ENCODE data around the gene CEP170.
"Not testable (repeated sequence)": the region's sequence is repeated elsewhere in the genome, so short reads cannot be mapped to it uniquely, and the experiment has no call there.

The CEP170 gene

DNA sequence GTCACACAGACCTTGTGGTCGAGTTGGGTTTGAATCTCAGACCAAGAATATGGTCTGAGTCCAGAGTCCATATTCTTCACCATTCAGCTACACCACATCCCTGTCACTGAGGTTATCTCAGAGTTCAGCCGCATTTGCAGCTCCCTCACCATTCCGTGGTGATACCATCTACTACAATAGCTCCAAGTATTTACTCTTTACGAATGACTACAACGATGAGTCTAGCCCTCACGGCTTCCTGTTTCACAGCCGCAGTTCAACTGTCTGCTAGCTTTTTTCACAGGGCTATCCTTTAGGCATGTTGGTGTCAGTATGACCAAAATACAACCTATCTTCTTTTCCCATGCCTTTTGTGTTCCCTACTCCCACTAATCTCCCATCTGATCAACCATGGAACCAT is 104.2 kb downstream of the CEP170 start:
- not testable (repeated sequence) for H3K4me3 ChIP-seq (replicated peaks in 1 of 2; ENCODE audit: low read depth in 2 of 2, low read length in 2 of 2)
- peak in 1 of 2 donors; percentile 14 for DNase-seq (ENCODE audit: low read depth in 2 of 2)

DNA sequence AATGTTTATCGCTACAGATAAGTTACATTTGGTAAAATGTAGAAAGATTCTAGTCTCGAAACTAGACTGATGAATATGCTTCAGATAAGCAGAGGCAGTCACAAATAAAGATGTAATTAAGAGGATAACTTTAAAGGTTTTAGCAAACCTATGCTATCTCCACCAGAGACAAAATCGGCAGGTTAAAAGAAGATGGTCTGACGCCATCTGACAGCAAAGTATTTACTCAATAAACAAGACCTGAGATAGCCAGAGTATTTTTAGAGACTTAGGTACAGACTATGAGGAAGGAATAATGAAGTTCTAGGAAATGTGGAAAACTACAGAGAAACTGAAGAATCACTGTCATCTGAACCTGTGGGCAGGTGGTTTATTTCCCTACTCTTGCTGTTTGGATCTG is 106.0 kb downstream of the CEP170 start:
- not testable (repeated sequence) for DNase-seq (ENCODE audit: low read depth in 2 of 2); H3K4me3 ChIP-seq (replicated peaks in 1 of 2; ENCODE audit: low read depth in 2 of 2, low read length in 2 of 2)

DNA sequence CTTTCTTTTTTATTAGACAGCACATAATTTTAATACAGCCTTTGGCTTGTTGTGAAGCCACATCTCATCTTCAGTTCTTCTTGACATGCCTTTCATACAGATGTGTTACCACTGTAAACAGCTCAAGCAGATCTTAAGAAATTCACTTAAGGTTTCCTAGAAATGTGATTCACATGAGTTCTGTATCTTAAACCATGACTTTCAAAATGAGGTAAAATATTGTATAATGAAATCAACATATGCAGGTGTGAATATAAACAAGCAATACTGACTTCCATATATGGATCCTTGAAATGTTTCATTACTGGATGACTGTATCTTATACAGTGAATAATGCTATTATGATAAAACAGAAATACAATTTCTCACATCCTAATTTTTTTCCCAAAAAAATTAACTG is 107.7 kb downstream of the CEP170 start:
- not testable (repeated sequence) for DNase-seq (ENCODE audit: low read depth in 2 of 2); H3K4me3 ChIP-seq (replicated peaks in 1 of 2; ENCODE audit: low read depth in 2 of 2, low read length in 2 of 2)

DNA sequence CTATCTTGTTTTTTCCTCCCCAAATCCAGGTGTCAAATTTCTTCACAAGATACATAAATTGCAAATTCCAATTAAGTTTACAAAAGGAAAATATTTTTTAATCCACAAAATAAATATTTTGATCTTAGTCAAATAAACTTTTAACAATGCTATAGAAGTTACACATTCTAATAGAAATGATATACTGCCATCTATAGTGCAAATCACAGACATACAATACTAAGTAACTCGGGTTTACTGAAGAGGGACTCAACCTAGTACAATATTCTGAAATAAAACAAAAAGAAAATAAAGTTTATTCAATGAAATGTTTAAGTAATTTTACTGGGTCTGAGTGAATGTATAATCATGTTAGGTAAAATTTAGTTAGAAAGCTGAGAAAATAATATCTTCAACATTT is 114.6 kb downstream of the CEP170 start:
- not testable (repeated sequence) for H3K4me3 ChIP-seq (replicated peaks in 1 of 2; ENCODE audit: low read depth in 2 of 2, low read length in 2 of 2); DNase-seq (ENCODE audit: low read depth in 2 of 2)

DNA sequence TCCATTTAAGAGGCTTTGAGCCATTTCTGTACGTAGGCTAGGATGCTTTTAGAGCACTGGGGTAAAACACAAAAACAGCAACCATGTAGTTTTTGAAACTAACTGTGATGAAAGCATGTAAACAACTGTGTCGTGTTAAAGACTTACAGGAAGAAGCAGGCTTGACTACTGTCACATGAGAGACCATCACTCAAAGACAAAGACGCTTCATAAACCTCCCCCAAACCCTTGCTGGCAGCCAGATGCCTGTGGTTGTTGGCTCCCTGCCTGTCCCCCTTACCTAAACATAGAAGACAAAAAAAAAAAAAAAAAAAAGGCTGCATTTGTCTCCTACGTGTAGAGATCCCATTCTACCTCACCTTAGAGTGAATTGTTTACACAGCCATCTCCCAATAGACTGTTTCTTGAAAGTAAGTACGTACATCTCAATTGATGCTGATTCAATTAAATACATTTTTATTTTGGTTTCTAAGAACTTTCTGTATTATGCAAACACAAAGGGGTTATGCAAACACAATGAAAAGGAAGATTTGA is 132.1 kb downstream of the CEP170 start:
- not testable (repeated sequence) for H3K4me3 ChIP-seq (replicated peaks in 1 of 2; ENCODE audit: low read depth in 2 of 2, low read length in 2 of 2); DNase-seq (ENCODE audit: low read depth in 2 of 2)

DNA sequence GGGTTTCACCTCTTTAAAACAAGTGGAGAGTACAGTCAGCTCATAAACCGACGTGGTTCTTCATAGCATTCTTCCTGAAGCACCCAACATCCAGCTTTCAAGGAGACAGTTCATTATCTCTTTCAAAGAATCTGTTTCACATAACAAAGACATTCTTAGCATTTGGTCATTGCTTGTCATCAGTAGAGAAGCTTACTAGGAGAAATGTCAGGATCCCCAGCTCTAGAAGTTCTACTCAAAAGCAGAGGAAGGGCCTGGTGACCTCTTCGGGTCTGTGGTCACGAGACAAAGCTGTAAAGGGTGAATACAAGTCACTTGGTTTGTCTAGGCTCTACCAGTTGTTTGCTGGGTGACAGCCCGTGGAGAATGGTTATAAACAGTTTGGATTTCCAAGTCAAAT is 133.1 kb downstream of the CEP170 start:
- not testable (repeated sequence) for DNase-seq (ENCODE audit: low read depth in 2 of 2); H3K4me3 ChIP-seq (replicated peaks in 1 of 2; ENCODE audit: low read depth in 2 of 2, low read length in 2 of 2)

DNA sequence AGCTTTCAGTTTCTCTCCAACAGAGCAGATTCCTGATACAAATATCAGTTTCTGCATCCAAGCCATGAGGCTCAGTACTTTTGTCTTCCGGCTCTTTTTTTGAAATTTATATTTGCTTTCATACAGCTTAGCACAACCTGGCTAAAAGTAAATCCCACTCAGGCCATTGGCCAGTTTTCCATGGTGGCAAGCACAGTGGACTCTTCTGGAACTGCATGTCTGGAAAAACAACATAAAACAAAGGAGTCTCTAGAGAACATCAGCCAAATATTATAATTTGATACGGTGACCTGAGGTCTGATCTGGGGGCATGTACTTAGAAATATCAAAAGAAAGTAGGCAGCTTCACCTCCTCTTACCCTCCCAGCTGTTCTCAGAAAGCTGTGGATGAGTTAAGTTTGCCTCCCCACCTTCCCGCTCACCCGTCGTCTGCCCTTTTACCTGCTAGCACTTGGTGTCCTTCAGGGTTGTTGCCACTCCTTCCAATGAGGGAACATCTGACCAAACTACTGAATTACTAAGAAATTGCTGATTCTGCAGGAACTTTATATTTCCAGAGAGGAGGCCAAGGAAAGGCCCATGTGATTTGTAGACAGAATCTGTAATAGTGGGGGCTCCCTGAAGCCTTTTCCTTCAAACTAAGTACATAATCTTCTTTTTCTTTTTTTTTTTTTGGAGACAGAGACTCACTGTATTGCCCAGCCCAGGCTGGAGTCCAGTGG is 136.3 kb downstream of the CEP170 start:
- not testable (repeated sequence) for DNase-seq (ENCODE audit: low read depth in 2 of 2); H3K4me3 ChIP-seq (replicated peaks in 1 of 2; ENCODE audit: low read depth in 2 of 2, low read length in 2 of 2)

DNA sequence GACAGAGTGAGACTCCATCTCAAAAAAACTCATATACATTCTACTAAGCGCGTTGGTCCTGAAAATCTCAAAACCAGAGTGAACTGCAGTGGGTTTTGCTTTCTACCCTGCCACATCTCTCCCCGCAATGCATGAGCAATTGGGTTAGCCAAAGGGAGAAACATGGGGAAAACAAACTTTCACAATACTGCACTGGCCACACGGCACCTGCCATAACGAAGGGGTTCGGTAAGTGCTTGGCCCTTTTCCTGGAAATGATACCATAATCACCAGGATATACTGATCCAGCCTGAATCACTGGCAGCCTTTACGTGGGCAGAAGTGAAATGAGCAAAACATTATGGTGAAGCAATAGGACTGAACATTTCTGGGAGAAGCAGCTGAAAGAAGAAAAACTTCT is 138.9 kb downstream of the CEP170 start:
- DNase-seq (ENCODE audit: low read depth in 2 of 2): peak; percentile 23 to 35
- H3K4me3 ChIP-seq (replicated peaks in 1 of 2; ENCODE audit: low read depth in 2 of 2, low read length in 2 of 2): not testable (repeated sequence)

DNA sequence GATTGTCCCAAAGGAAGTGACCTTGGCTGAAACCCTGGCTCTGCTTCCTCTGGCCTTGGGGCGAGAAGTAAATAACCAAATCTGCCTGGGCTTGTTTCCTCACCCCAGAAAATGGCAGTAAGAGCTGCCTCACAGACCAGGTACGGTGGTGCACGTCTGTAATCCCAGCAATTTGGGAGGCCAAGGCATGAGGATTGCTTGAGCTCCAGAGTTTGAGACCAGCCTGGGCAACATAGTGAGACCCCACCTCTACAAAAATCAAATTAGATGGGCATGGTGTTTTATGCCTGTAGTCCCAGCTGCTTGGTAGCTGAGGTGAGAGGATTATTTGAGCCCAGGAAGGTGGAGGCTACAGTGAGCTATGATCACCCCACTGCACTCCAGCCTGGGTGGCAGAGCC is 140.3 kb downstream of the CEP170 start:
- not testable (repeated sequence) for H3K4me3 ChIP-seq (replicated peaks in 1 of 2; ENCODE audit: low read depth in 2 of 2, low read length in 2 of 2); DNase-seq (ENCODE audit: low read depth in 2 of 2)

DNA sequence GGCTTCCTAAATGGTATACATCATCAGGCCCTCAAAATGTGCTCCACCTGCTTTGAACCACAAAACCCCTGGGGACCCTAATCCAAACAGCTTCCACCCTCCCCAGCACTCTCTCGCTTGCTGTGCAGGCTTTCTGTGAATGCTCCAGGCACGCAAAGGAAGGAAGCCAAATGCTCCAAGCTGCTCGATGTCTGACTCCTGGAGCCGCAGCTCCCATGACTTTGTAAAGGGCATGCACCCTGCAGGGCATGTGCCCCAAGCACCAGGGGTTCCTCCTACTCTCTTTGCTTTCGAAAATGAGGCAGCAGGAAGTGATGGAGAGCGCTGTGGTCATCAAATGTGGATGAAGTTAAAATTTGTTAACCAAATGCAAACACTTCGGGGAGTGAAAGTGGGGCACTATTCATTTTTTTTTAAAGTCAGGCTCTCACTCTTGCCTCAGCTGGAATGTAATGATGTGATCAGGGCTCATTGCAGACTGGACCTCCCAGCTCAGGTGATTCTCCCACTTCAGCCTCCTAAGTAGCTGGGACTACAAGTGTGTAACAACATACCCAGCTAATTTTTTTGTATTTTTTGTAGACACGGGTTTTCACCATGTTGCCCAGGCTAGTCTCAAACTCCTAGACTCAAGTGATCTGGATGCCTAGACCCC is 140.9 kb downstream of the CEP170 start:
- H3K4me3 ChIP-seq (replicated peaks in 1 of 2; ENCODE audit: low read depth in 2 of 2, low read length in 2 of 2): not testable (repeated sequence)
- DNase-seq (ENCODE audit: low read depth in 2 of 2): peak; percentile 38 to 92

DNA sequence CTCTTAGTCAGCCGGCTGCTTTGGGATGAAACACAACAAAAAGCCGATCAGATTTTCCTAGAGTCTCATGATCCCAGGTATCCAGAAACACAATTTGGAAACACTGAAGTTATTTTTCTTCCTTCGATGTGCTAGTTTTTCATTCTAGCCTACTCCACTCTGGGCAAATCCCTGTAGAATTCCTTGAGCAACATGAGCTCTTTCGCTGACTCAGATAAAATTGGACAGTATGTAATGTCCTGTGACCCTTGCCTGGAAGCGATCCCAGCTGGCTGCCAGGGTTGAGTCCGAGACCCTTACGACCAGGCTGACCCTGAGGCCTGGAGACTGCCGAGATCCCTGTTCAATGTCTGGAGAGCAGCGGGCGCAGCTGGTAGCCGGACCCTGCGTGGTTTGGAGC is 147.9 kb downstream of the CEP170 start:
- peak in 1 of 2 donors; percentile 36 for DNase-seq (ENCODE audit: low read depth in 2 of 2)
- not testable (repeated sequence) for H3K4me3 ChIP-seq (replicated peaks in 1 of 2; ENCODE audit: low read depth in 2 of 2, low read length in 2 of 2)

DNA sequence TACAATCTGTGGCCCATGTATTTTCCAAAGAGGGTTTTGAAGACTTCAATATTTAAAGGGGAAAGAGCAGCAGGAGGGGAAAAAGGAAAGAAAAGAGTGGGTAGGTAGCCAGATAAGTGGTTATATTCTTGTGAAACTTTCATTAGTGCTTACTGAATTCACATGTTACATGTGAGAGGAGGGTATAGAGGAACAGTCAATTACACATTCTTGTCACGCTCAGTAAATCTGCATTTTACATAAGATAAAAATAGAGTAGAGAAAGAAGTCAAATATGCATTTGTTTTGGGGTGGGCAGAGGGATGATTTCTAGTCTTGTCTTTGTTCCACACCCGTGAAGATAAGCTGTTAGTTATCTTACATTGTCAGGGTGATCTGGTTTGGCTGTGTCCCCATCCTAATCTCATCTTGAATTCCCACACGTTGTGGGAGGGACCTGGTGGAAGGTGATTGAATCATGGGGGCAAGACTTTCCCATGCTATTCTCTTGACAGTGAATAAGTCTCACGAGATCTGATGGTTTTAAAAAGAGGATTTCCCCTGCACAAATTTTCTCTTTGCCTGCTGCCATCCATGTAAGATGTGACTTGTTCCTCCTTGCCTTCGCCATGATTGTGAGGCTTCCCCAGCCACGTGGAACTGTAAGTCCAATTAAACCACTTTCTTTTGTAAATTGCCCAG is 149.3 kb downstream of the CEP170 start:
- DNase-seq (ENCODE audit: low read depth in 2 of 2); H3K4me3 ChIP-seq (replicated peaks in 1 of 2; ENCODE audit: low read depth in 2 of 2, low read length in 2 of 2): not testable (repeated sequence)

DNA sequence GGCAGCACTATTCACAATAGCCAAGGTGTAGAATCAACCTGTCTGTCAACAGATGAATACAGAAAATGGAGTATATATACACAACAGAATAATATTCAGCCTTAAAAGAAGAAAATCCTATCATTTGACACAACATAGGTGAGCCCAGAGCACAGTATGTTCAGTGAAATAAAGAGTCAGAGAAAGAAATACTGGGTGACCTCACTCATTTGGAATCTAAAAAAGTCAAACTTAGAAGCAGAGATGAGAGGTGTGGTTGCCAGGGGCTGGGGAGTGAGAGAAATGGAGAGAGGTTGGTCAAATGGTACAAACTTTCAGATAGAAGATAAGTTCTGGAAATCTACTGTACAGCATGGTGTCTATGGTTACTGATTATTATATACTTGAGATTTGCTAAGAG is 150.0 kb downstream of the CEP170 start:
- not testable (repeated sequence) for H3K4me3 ChIP-seq (replicated peaks in 1 of 2; ENCODE audit: low read depth in 2 of 2, low read length in 2 of 2)

DNA sequence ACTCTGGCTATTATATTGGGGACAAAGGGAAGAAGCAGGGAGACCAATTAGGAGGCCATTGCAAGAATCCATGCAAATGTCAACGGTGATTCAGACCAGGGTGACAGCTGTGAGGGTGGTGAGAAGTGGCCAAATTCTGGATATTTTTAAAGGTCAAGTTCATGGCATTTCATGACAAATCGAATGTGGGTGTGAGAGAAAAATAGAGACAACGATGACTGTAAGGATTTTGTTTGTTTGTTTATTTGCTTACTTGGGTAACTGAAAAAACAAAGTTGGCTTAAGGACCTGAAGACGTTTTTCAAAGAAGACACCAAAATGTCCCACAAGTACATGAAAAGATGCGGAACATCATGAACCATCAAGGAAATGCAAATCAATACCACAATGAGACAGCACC is 150.6 kb downstream of the CEP170 start:
- H3K4me3 ChIP-seq (replicated peaks in 1 of 2; ENCODE audit: low read depth in 2 of 2, low read length in 2 of 2); DNase-seq (ENCODE audit: low read depth in 2 of 2): not testable (repeated sequence)

More for the DNA sequence above, 150.0 kb downstream of the CEP170 start:
- peak in 1 of 2 donors; percentile 22 for DNase-seq (ENCODE audit: low read depth in 2 of 2)

DNA sequence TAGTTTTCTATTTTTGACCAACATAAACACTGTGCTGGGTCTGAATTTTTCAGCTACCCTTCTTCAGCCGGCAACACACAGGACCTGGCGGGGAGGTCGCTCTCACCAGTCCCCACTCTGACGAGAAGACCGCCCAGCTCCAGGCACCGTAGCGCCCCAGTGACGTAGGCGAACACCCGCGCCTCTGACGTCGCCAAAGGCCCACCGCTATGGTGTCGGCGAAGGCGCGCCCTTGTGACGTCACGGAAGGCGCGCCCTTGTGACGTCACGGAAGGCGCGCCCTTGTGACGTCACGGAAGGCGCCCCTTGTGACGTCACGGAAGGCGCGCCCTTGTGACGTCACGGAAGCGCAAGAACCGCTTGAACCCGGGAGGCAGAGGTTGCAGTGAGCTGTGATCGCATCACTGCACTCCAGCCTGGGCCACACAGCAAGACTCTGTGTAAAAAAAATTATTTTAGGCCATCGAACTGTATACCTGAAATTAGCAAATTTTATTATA is 153.5 kb downstream of the CEP170 start:
- DNase-seq (ENCODE audit: low read depth in 2 of 2): peak; percentile 67 to 81
- H3K4me3 ChIP-seq (replicated peaks in 1 of 2; ENCODE audit: low read depth in 2 of 2, low read length in 2 of 2): peak overlapping the region; percentile 41

DNA sequence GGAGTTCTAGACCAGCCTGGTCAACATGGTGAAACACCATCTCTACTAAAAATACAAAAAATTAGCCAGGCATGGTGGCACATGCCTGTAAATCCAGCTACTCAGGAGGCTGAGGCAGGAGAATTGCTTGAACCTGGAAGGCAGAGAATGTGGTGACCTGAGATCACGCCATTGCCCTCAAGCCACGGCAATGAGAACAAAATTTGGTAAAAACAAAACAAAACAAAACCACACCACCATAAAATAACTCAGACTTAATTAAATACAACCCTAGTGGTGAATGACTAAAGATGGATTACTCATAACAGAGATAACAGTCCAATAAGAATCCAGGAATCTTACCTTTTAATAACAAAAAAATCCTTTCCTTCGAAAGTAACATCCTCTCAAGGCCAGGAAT is 167.7 kb downstream of the CEP170 start:
- H3K4me3 ChIP-seq (replicated peaks in 1 of 2; ENCODE audit: low read depth in 2 of 2, low read length in 2 of 2); DNase-seq (ENCODE audit: low read depth in 2 of 2): not testable (repeated sequence)

All from cardiac fibroblast (primary cell).